GM12873 (cell line): ENCODE data around the gene EIF4E3.

Experiments
- TF ChIP-seq, protein P1 (sequence below): IDR thresholded peaks from 2 replicates; pipeline ENCODE4 v1.5.1; 2012; ENCODE audit warnings: low read depth, mild to moderate bottlenecking, moderate library complexity, low read length, control low read depth; ENCODE audit not compliant: insufficient read depth; ENCODE audit errors: missing control alignments

The EIF4E3 gene

DNA sequence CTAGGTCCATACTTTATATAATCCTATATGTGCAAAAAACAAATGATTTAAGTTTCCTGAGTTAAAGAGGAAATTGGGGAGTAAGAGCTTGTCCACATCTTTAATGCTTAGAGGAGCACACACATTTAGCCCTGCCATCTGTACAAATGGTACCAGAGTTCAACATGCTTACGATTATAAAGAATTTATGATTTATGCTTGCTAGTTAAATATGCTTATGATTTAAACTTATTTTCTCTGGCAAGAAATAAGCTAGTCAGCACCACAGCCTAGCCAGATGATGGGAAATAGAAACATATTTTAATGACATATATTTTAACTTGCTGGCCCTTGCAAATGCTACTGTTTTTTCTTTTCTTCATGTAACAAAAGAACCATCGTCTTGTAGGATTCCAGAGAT, 48.3 kb downstream of the EIF4E3 start:
- TF ChIP-seq, protein P1, sequence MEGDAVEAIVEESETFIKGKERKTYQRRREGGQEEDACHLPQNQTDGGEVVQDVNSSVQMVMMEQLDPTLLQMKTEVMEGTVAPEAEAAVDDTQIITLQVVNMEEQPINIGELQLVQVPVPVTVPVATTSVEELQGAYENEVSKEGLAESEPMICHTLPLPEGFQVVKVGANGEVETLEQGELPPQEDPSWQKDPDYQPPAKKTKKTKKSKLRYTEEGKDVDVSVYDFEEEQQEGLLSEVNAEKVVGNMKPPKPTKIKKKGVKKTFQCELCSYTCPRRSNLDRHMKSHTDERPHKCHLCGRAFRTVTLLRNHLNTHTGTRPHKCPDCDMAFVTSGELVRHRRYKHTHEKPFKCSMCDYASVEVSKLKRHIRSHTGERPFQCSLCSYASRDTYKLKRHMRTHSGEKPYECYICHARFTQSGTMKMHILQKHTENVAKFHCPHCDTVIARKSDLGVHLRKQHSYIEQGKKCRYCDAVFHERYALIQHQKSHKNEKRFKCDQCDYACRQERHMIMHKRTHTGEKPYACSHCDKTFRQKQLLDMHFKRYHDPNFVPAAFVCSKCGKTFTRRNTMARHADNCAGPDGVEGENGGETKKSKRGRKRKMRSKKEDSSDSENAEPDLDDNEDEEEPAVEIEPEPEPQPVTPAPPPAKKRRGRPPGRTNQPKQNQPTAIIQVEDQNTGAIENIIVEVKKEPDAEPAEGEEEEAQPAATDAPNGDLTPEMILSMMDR: no peak

DNA sequence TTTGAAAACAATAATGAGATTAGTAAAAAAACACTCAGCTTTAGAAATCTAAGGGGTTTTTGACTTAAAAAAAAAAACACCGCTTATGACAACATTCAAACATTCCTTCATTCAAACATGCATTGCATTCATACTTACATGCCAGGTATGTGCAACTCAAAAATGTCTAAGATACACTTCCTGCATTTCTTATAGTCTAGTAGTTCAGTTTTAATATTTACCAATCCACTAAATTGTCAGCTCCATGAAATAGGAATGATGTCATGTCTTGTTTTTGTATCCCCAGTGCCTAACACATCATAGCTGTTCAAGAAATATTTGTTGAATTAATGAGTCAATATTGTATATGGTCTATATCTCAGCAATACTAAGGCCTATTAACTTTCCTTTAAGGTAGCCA, 51.7 kb downstream of the EIF4E3 start:
- TF ChIP-seq, protein P1: no peak

DNA sequence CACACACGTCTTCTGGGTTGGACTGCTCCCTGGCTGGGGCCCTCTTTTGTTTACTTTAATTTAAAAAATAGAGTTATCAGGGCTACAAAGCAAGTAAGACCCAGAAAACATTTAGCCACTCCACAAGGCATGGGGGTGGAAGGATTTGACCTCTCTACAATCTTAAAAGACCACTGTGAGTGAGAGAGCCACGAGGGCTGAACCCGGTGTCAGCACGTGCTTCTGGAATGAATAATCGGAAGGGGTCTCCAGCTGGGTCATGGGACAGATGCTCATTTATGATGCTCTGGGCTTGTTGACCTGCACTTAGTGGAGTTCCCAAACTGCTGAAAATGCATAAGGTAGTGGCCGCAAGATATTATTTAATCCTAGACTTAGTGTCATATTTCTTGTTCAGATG, 52.4 kb downstream of the EIF4E3 start:
- TF ChIP-seq, protein P1: no peak

DNA sequence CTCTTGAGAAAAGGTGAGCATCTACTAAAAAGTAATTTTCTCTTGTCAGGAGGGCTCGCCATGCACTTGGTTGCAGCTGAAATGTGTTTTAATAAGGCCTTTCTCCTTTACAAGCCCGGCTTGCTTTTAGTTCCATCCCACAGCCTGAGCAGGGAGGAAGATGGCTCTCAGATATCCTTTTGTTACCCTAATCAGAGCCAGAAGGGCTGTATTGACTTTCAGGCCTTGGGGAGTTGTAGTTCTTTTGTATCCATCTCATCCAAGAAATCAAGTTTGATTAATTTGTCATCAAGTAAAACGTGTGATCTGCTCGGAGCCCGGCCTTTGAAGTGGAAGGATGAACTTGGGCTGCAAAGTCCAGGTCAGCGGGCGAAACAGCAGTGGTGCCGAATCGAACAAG, 52.9 kb downstream of the EIF4E3 start:
- TF ChIP-seq, protein P1: no peak

DNA sequence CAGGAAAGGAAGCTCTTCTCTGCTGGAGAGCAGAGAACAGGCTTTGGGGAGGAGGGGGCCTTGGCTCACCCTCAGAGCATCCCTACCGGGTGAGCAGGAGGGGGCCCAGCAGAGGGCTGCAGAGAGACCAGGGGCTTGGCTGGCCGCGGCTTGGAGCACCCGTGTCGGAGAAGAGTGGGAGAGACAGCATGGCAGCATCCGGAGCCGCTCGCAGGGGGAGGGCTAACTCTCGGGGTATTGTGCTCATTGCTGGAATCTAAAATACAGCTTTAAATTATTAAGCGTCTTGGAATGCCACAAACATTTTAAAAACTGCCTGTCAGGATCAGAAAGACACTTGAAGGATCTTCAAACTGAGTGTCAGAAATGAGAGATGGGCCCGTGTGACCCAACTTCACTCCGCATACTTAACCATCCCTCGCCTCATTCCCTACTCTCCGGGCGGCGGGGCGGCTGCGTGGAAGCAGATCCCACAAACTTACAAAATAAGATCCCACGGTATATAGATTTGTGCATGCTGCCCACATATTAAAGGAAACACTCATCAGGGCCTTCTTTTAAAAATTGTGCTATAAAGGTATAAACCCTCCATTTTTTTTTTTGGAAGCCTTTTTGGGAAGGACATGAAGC, 53.9 kb downstream of the EIF4E3 start:
- TF ChIP-seq, protein P1: no peak

DNA sequence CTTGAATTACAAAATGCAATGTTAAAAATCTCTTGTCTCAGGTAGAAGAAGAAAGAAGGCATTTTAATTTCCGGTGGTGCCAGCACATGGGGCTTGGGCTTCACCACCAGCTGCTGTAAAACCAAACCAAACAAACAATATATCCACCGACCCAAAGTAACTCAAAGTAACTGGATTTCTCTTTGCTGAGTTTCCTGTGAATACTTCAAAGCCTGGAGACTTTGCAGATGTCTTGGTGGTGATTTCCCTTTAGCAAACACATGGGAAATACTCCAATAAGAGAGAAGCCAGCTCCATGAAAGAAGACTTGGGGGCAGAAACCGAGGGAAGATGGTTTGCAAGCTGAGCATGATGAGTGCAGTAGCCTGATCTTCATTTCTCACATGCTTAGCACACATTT, 62.6 kb downstream of the EIF4E3 start:
- TF ChIP-seq, protein P1: no peak

DNA sequence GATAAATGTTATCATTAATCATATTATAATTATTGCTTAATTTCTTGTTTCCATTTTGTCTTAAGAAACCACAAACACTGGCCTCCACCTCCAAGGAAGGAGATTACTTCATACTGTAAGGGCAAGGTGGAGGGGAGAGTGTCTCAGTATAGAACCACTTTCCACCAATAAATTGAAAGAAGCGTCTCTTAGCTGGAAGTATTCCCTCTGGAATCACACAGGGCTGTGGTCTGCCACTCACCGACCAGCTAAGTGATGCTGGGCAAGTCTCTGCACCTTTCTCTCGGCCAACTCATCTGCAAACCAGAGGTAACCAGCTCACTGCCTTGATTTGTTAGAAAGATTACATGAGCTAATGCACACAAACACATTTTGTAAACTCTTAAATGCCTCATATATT, 63.1 kb downstream of the EIF4E3 start:
- TF ChIP-seq, protein P1: no peak
